OCI-LY3 (cell line): Measurements from ENCODE around the gene WWOX.

Source experiments
- H2AFZ ChIP-seq: fragments of 200-600, 300-600 bp; shearing (Covaris generic); 2 replicates; pipeline ENCODE4 v1.6.0; 2014; ENCODE audit warnings: antibody characterized with exemption, low read depth, low read length
- H3K27ac ChIP-seq: fragments of 200-600, 300-600 bp; sonication (generic); 2 replicates; pipeline ENCODE4 v1.5.1; 2014; ENCODE audit warnings: mild to moderate bottlenecking, low read length, moderate library complexity, mixed read lengths
- H3K27me3 ChIP-seq: fragments of 200-600, 300-600 bp; sonication (generic); 2 replicates; pipeline ENCODE4 v1.6.1; 2014; ENCODE audit warnings: low read depth, low read length, mixed read lengths
- H3K36me3 ChIP-seq: fragments of 200-600, 300-600 bp; sonication (generic); replicated peaks from 2 replicates; pipeline ENCODE3; 2014; ENCODE audit warnings: low read depth, low read length, mixed read lengths
- H3K4me1 ChIP-seq: fragments of 300-600, 200-600 bp; sonication (generic); 2 replicates; pipeline ENCODE4 v1.6.1; 2014; ENCODE audit warnings: low read length, mixed read lengths
- H3K4me2 ChIP-seq: fragments of 200-600, 300-600 bp; sonication (generic); 2 replicates; pipeline ENCODE4 v1.6.1; 2014; ENCODE audit warnings: low read length, mixed read lengths
- H3K4me3 ChIP-seq: fragments of 300-600, 200-600 bp; sonication (generic); 2 replicates; pipeline ENCODE4 v1.5.1; 2014; ENCODE audit warnings: antibody characterized with exemption, mild to moderate bottlenecking, low read length, moderate library complexity
- H3K79me2 ChIP-seq: fragments of 300-600, 200-600 bp; shearing (Covaris generic); 2 replicates; pipeline ENCODE4 v1.6.1; 2014; ENCODE audit warnings: mild to moderate bottlenecking, low read length, mixed read lengths
- H3K9ac ChIP-seq: fragments of 300-600, 200-600 bp; shearing (Covaris generic); 2 replicates; pipeline ENCODE4 v1.6.0; 2014; ENCODE audit warnings: mild to moderate bottlenecking, low read length, moderate library complexity
- H3K9me3 ChIP-seq: fragments of 200-600, 300-600 bp; shearing (Covaris generic); 2 replicates; pipeline ENCODE4 v1.6.1; 2014; ENCODE audit warnings: low read length, mixed read lengths; ENCODE audit not compliant: insufficient read depth
- H4K20me1 ChIP-seq: fragments of 200-600, 300-600 bp; sonication (generic); 2 replicates; pipeline ENCODE4 v1.6.1; 2016; ENCODE audit warnings: low read length, mixed read lengths; ENCODE audit not compliant: insufficient read depth
- CTCF ChIP-seq: fragments of 200-600, 300-600 bp; sonication (generic); IDR thresholded peaks from 2 replicates; pipeline ENCODE4 v1.5.1; 2014; ENCODE audit warnings: antibody characterized with exemption, low read length, low read depth
- EZH2phosphoT487 ChIP-seq: fragments of 200-600 bp; shearing (Covaris generic); IDR thresholded peaks from 2 replicates; pipeline ENCODE4 v1.6.1; 2018; ENCODE audit warnings: antibody characterized with exemption, mixed run types, low read depth

Gene WWOX

GRCh38 chr16:78407191-78407590, 307.7 kb downstream of the WWOX start:
- H3K27me3 ChIP-seq: no peaks in the 10 kb centered on the region
- H3K79me2 ChIP-seq: no peaks in the 10 kb centered on the region
- no peak overlapping the region for H3K27ac ChIP-seq
- no peak overlapping the region for H3K4me3 ChIP-seq
- no peaks in the 10 kb centered on the region for H4K20me1 ChIP-seq
- H3K4me2 ChIP-seq: no peak overlapping the region
- peaks cover 7% of the 10 kb centered on the region; the same call in 1 of the 2 replicates for H3K9me3 ChIP-seq
- H3K9ac ChIP-seq: no peak overlapping the region
- H3K4me1 ChIP-seq: no peaks in the 10 kb centered on the region
- H2AFZ ChIP-seq: no peak overlapping the region
- no peaks in the 10 kb centered on the region for H3K36me3 ChIP-seq
- TF ChIP-seq EZH2phosphoT487 (no peak), CTCF (no peak)

- Histone ChIP-seq H3K27me3 (no peaks in the 10 kb centered on the region), H3K4me1 (no peaks in the 10 kb centered on the region), H3K9ac (no peak overlapping the region), H2AFZ (no peak overlapping the region), H3K79me2 (no peaks in the 10 kb centered on the region), H4K20me1 (no peaks in the 10 kb centered on the region), H3K9me3 (peaks cover under 1% of the 10 kb centered on the region; the same call in 1 of the 2 replicates), H3K4me2 (no peak overlapping the region), H3K4me3 (no peak overlapping the region), H3K27ac (no peak overlapping the region), H3K36me3 (no peaks in the 10 kb centered on the region)
- TF ChIP-seq CTCF (no peak), EZH2phosphoT487 (no peak)
Measured at GRCh38 chr16:78413651-78414050, 314.2 kb downstream of the WWOX start.

- H2AFZ ChIP-seq: no peak overlapping the region
- H3K4me3 ChIP-seq: no peak overlapping the region
- no peaks in the 10 kb centered on the region for H3K79me2 ChIP-seq
- TF ChIP-seq EZH2phosphoT487 (no peak), CTCF (no peak)
- H3K36me3 ChIP-seq: no peaks in the 10 kb centered on the region
- H3K9me3 ChIP-seq: no peaks in the 10 kb centered on the region
- no peaks in the 10 kb centered on the region for H3K27me3 ChIP-seq
- H3K4me2 ChIP-seq: no peak overlapping the region
- H4K20me1 ChIP-seq: no peaks in the 10 kb centered on the region
- H3K4me1 ChIP-seq: no peaks in the 10 kb centered on the region
- no peak overlapping the region for H3K9ac ChIP-seq
- no peak overlapping the region for H3K27ac ChIP-seq
Measured at GRCh38 chr16:78415013-78415412, 315.6 kb downstream of the WWOX start.

GRCh38 chr16:78415669-78416068, 316.2 kb downstream of the WWOX start:
- Histone ChIP-seq H3K9me3 (no peaks in the 10 kb centered on the region), H3K27ac (no peak overlapping the region), H2AFZ (no peak overlapping the region), H3K4me3 (no peak overlapping the region), H3K79me2 (no peaks in the 10 kb centered on the region), H3K9ac (no peak overlapping the region), H3K27me3 (no peaks in the 10 kb centered on the region), H4K20me1 (no peaks in the 10 kb centered on the region), H3K36me3 (no peaks in the 10 kb centered on the region), H3K4me1 (no peaks in the 10 kb centered on the region), H3K4me2 (no peak overlapping the region)
- TF ChIP-seq CTCF (no peak), EZH2phosphoT487 (no peak)
